ENCODE measurements around the gene CNPY4.

Gene CNPY4

DNA sequence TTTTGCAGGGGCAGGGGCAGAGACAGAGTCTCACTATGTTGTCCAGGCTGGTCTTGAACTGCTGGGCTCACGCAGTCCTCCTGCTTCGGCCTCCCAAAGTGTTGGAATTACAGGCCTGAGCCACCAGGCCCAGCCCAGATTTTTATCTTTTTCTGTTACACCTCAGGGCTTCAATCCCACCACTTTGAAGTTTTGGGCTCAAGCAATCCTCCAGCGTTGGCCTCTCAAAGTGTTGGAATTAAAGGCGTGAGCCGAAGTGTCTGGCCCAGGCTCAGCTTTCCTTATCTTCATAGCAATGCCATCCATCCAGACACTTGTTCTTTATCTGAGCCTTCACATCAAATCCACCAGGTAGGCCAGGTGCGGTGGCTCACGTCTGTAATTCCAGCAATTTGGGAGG is 4.4 kb upstream of the CNPY4 start:
- Histone ChIP-seq H3K36me3 (peaks cover 22 to 50% (median 39%) of the 10 kb centered on the region in 3 donors), H3K27me3 (no peaks in the 10 kb centered on the region), H3K27ac (no peak overlapping the region), H3K4me3 (no peak overlapping the region), H3K9me3 (no peaks in the 10 kb centered on the region), H3K4me1 (peaks cover 0 to 13% (median 8%) of the 10 kb centered on the region in 4 donors)
- TF ChIP-seq, protein P1, sequence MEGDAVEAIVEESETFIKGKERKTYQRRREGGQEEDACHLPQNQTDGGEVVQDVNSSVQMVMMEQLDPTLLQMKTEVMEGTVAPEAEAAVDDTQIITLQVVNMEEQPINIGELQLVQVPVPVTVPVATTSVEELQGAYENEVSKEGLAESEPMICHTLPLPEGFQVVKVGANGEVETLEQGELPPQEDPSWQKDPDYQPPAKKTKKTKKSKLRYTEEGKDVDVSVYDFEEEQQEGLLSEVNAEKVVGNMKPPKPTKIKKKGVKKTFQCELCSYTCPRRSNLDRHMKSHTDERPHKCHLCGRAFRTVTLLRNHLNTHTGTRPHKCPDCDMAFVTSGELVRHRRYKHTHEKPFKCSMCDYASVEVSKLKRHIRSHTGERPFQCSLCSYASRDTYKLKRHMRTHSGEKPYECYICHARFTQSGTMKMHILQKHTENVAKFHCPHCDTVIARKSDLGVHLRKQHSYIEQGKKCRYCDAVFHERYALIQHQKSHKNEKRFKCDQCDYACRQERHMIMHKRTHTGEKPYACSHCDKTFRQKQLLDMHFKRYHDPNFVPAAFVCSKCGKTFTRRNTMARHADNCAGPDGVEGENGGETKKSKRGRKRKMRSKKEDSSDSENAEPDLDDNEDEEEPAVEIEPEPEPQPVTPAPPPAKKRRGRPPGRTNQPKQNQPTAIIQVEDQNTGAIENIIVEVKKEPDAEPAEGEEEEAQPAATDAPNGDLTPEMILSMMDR (IDR thresholded peaks at IDR 0.05) = no peak
- intact Hi-C loops (cut with DNase I; ENCODE audit: low total_unique reads) = no loop called here
- DNase-seq = no peak

- H3K27ac ChIP-seq = peak overlapping the region; percentile 83 to 84
- no peaks in the 10 kb centered on the region for H3K9me3 ChIP-seq
- H3K4me1 ChIP-seq = peaks cover 0 to 27% (median 16%) of the 10 kb centered on the region in 4 donors
- TF ChIP-seq, protein P1 (IDR thresholded peaks at IDR 0.05) = no peak
- H3K27me3 ChIP-seq = no peaks in the 10 kb centered on the region
- peaks cover 6 to 31% (median 6%) of the 10 kb centered on the region in 3 donors for H3K36me3 ChIP-seq
- peak overlapping the region; percentile 67 to 72 for H3K4me3 ChIP-seq
- intact Hi-C loops (cut with DNase I; ENCODE audit: low total_unique reads) = no loop called here
- no peak for DNase-seq
These were observed 904 bp upstream of the CNPY4 start for GRCh38 chr7:100118388-100119071.

- peaks cover 0 to 27% (median 16%) of the 10 kb centered on the region in 4 donors for H3K4me1 ChIP-seq
- no peaks in the 10 kb centered on the region for H3K27me3 ChIP-seq
- intact Hi-C loops (cut with DNase I; ENCODE audit: low total_unique reads) = no loop called here
- peak overlapping the region; percentile 83 to 84 for H3K27ac ChIP-seq
- no peaks in the 10 kb centered on the region for H3K9me3 ChIP-seq
- TF ChIP-seq, protein P1 (IDR thresholded peaks at IDR 0.05) = no peak
- H3K4me3 ChIP-seq = peak overlapping the region; percentile 67 to 72
- peak; percentile 78 to 83 for DNase-seq
- peaks cover 0 to 31% (median 4%) of the 10 kb centered on the region in 3 donors for H3K36me3 ChIP-seq
These were observed 717 bp downstream of the CNPY4 start for GRCh38 chr7:100119970-100120732.

DNA sequence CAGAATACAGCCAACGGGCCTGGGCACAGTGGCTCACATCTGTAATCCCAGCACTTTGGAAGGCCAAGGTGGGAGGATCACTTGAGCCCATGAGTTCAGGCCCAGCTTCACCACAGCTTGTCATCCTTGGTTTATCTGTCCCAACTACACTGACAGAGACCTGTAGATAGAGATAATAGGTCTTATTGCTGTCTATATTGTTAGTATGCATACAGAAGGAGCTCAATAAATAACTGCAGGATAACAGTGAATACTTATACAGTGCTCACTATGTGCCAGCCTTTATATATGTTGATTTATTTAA is 1.3 kb downstream of the CNPY4 start:
- Histone ChIP-seq H3K36me3 (peaks cover 0 to 27% (median 4%) of the 10 kb centered on the region in 3 donors), H3K9me3 (no peaks in the 10 kb centered on the region), H3K27me3 (no peaks in the 10 kb centered on the region), H3K4me3 (peak overlapping the region; percentile 67 to 72), H3K4me1 (peaks cover 0 to 30% (median 17%) of the 10 kb centered on the region in 4 donors), H3K27ac (peak overlapping the region; percentile 83 to 84)
- intact Hi-C loops (cut with DNase I; ENCODE audit: low total_unique reads) = no loop called here
- TF ChIP-seq, protein P1 (IDR thresholded peaks at IDR 0.05) = no peak
- DNase-seq = no peak

GRCh38 chr7:100122067-100122466 is 2.6 kb downstream of the CNPY4 start:
- DNase-seq = no peak
- Histone ChIP-seq H3K27ac (no peak overlapping the region), H3K4me3 (no peak overlapping the region), H3K27me3 (no peaks in the 10 kb centered on the region), H3K36me3 (peaks cover 0 to 27% (median 4%) of the 10 kb centered on the region in 3 donors), H3K9me3 (no peaks in the 10 kb centered on the region), H3K4me1 (peaks cover 0 to 39% (median 21%) of the 10 kb centered on the region in 4 donors)
- TF ChIP-seq, protein P1 (IDR thresholded peaks at IDR 0.05) = no peak
- intact Hi-C loops (cut with DNase I; ENCODE audit: low total_unique reads) = no loop called here
